ENCODE data around the gene UROD. TPM values are rescaled to one million over a fixed set of nuclear protein-coding genes. Genes with fewer than 3 reads are reported as not detected.
A peak's percentile ranks its signal among the peaks of the same experiment; 100 is the strongest.

Gene UROD
- total and polyA plus RNA-seq, 2 experiments from 2014 or later: 82.4 to 108 TPM

GRCh38 chr1:45009296-45009865, 2.7 kb upstream of the UROD start:
- Histone ChIP-seq H3F3A (replicated peaks; ENCODE audit: low read depth) (no peaks in the 10 kb centered on the region), H3K36me3 (ENCODE audit: insufficient read depth) (no peaks in the 10 kb centered on the region), H3K9me2 (ENCODE audit: insufficient read depth) (no peaks in the 10 kb centered on the region), H3K4me3 (0 out of 2 replicates have a peak overlapping the region, but pooled peaks have one; percentile 89), H3K79me2 (replicated peaks; ENCODE audit: insufficient read depth) (peaks cover 12% of the 10 kb centered on the region), H3K27me3 (ENCODE audit: insufficient read depth) (no peaks in the 10 kb centered on the region), H3K4me2 (no peak overlapping the region), H2AFZ (no peak overlapping the region), H3K27ac (ENCODE audit: low read depth) (no peak overlapping the region), H4K20me1 (replicated peaks; ENCODE audit: insufficient read depth) (no peaks in the 10 kb centered on the region), H3K4me1 (ENCODE audit: insufficient read depth) (peaks cover 12% of the 10 kb centered on the region)
- Mint-ChIP-seq H3K27ac (no peak overlapping the region), H3K4me3 (peak overlapping the region; percentile 75), H3K4me1 (peaks cover 22% of the 10 kb centered on the region), H3K36me3 (ENCODE audit: low read depth) (peaks cover 21% of the 10 kb centered on the region), H3K9me3 (no peaks in the 10 kb centered on the region), H3K27me3 (ENCODE audit: insufficient read depth, low read depth, poor library complexity) (peaks cover 15% of the 10 kb centered on the region)
- no peak for ATAC-seq
- TF ChIP-seq EZH2 (IDR thresholded peaks at IDR 0.05; ENCODE audit: low read depth, unreplicated experiment): no peak
- DNase-seq (ENCODE audit: low spot score): no peak

- Histone ChIP-seq H3K27ac (ENCODE audit: low read depth) (no peak overlapping the region), H2AFZ (peak overlapping the region; percentile 100), H3F3A (replicated peaks; ENCODE audit: low read depth) (no peaks in the 10 kb centered on the region), H3K9me2 (ENCODE audit: insufficient read depth) (no peaks in the 10 kb centered on the region), H3K27me3 (ENCODE audit: insufficient read depth) (no peaks in the 10 kb centered on the region), H4K20me1 (replicated peaks; ENCODE audit: insufficient read depth) (no peaks in the 10 kb centered on the region), H3K4me3 (peak overlapping the region; percentile 89), H3K79me2 (replicated peaks; ENCODE audit: insufficient read depth) (peaks cover 12% of the 10 kb centered on the region), H3K4me1 (ENCODE audit: insufficient read depth) (peaks cover 12% of the 10 kb centered on the region), H3K4me2 (peak overlapping the region; percentile 95), H3K36me3 (ENCODE audit: insufficient read depth) (no peaks in the 10 kb centered on the region)
- Mint-ChIP-seq H3K4me1 (peaks cover 27% of the 10 kb centered on the region), H3K4me3 (peak overlapping the region; percentile 75), H3K9me3 (no peaks in the 10 kb centered on the region), H3K27me3 (ENCODE audit: insufficient read depth, low read depth, poor library complexity) (peaks cover 15% of the 10 kb centered on the region), H3K36me3 (ENCODE audit: low read depth) (peaks cover 27% of the 10 kb centered on the region), H3K27ac (no peak overlapping the region)
- ATAC-seq (peak; percentile 22), DNase-seq (ENCODE audit: low spot score) (peak; percentile 52)
- TF ChIP-seq REST (IDR thresholded peaks at IDR 0.05; ENCODE audit: unreplicated experiment) (no peak), JUNB (IDR thresholded peaks at IDR 0.05; ENCODE audit: unreplicated experiment) (no peak), CREB1 (CRISPR knock-in tag; IDR thresholded peaks at IDR 0.05; ENCODE audit: low read depth) (no peak), ETS1 (IDR thresholded peaks at IDR 0.05) (no peak), STAT1 (IDR thresholded peaks at IDR 0.05; ENCODE audit: unreplicated experiment) (no peak), ZNF462 (CRISPR knock-in tag; IDR thresholded peaks at IDR 0.05) (no peak), EZH2phosphoT487 (IDR thresholded peaks at IDR 0.05; ENCODE audit: unreplicated experiment) (no peak), NANOG (IDR thresholded peaks at IDR 0.05; ENCODE audit: borderline replicate concordance) (no peak), EZH2 (IDR thresholded peaks at IDR 0.05; ENCODE audit: low read depth, unreplicated experiment) (no peak)
Measured at GRCh38 chr1:45009956-45010854, 1.8 kb upstream of the UROD start.

Measured in GM23338 (cell line).